ENCODE data around the gene PTPRG. TPM values are rescaled to one million over a fixed set of nuclear protein-coding genes. Genes with fewer than 3 reads are reported as not detected.

The PTPRG gene
- total and polyA plus RNA-seq, 3 experiments from 2014 or later, result not detected

- no peak overlapping the region for H3K27ac ChIP-seq (ENCODE audit: low read depth, low read length)
- no peaks in the 10 kb centered on the region for H3K36me3 ChIP-seq (ENCODE audit: insufficient read depth, low read length)
- no peaks in the 10 kb centered on the region for H3K27me3 ChIP-seq (ENCODE audit: insufficient read depth, low read length, poor library complexity, severe bottlenecking)
- H3K4me1 ChIP-seq (ENCODE audit: insufficient read depth, low read length), result no peaks in the 10 kb centered on the region
- H3K27ac Mint-ChIP-seq, result no peak overlapping the region
- no peak for DNase-seq
- ChIA-PET POLR2A (no interaction called here), CTCF (interaction anchor here (1.4 kb wide), 1 partner anchor 45 kb away, joined by 3 read pairs; no protein-coding TSS in a partner anchor)
- H3K4me3 Mint-ChIP-seq, result no peak overlapping the region
- no peaks in the 10 kb centered on the region for H3K9me3 ChIP-seq (ENCODE audit: low read length)
- no peaks in the 10 kb centered on the region for H3K4me1 Mint-ChIP-seq
- H3K36me3 Mint-ChIP-seq, result no peaks in the 10 kb centered on the region
- H3K9me3 Mint-ChIP-seq, result peaks cover 0 to 11% (median 3%) of the 10 kb centered on the region in 5 donors
- H3K27me3 Mint-ChIP-seq, result no peaks in the 10 kb centered on the region
- no peak overlapping the region for H3K4me3 ChIP-seq (ENCODE audit: low read length)
Measured at GRCh38 chr3:61774279-61774890, 213.0 kb downstream of the PTPRG start.

- Mint-ChIP-seq H3K4me3 (no peak overlapping the region), H3K36me3 (no peaks in the 10 kb centered on the region), H3K27me3 (no peaks in the 10 kb centered on the region), H3K27ac (no peak overlapping the region), H3K4me1 (no peaks in the 10 kb centered on the region), H3K9me3 (peaks cover 0 to 10% (median 6%) of the 10 kb centered on the region in 5 donors)
- H3K9me3 ChIP-seq (ENCODE audit: low read length), result no peaks in the 10 kb centered on the region
- CTCF ChIA-PET, result no interaction called here
- no peaks in the 10 kb centered on the region for H3K36me3 ChIP-seq (ENCODE audit: insufficient read depth, low read length)
- no peak overlapping the region for H3K4me3 ChIP-seq (ENCODE audit: low read length)
- no peaks in the 10 kb centered on the region for H3K27me3 ChIP-seq (ENCODE audit: insufficient read depth, low read length, poor library complexity, severe bottlenecking)
- POLR2A ChIA-PET, result no interaction called here
- H3K4me1 ChIP-seq (ENCODE audit: insufficient read depth, low read length), result no peaks in the 10 kb centered on the region
- no peak for DNase-seq
- H3K27ac ChIP-seq (ENCODE audit: low read depth, low read length), result no peak overlapping the region
Measured at GRCh38 chr3:61776390-61776789, 215.0 kb downstream of the PTPRG start.

- Mint-ChIP-seq H3K27ac (no peak overlapping the region), H3K36me3 (no peaks in the 10 kb centered on the region), H3K27me3 (no peaks in the 10 kb centered on the region), H3K4me1 (no peaks in the 10 kb centered on the region), H3K4me3 (no peak overlapping the region), H3K9me3 (peaks cover 0 to 11% (median 6%) of the 10 kb centered on the region in 5 donors)
- ChIA-PET CTCF (no interaction called here), POLR2A (no interaction called here)
- Histone ChIP-seq H3K27me3 (ENCODE audit: insufficient read depth, low read length, poor library complexity, severe bottlenecking) (no peaks in the 10 kb centered on the region), H3K4me3 (ENCODE audit: low read length) (no peak overlapping the region), H3K9me3 (ENCODE audit: low read length) (no peaks in the 10 kb centered on the region), H3K27ac (ENCODE audit: low read depth, low read length) (no peak overlapping the region), H3K36me3 (ENCODE audit: insufficient read depth, low read length) (no peaks in the 10 kb centered on the region), H3K4me1 (ENCODE audit: insufficient read depth, low read length) (no peaks in the 10 kb centered on the region)
- no peak for DNase-seq
Measured at GRCh38 chr3:61777483-61777882, 216.1 kb downstream of the PTPRG start.

GRCh38 chr3:61778095-61778494 lies 216.7 kb downstream of the PTPRG start:
- ChIA-PET POLR2A (no interaction called here), CTCF (no interaction called here)
- Histone ChIP-seq H3K36me3 (ENCODE audit: insufficient read depth, low read length) (no peaks in the 10 kb centered on the region), H3K4me3 (ENCODE audit: low read length) (no peak overlapping the region), H3K9me3 (ENCODE audit: low read length) (no peaks in the 10 kb centered on the region), H3K27ac (ENCODE audit: low read depth, low read length) (no peak overlapping the region), H3K27me3 (ENCODE audit: insufficient read depth, low read length, poor library complexity, severe bottlenecking) (no peaks in the 10 kb centered on the region), H3K4me1 (ENCODE audit: insufficient read depth, low read length) (no peaks in the 10 kb centered on the region)
- peaks cover 0 to 11% (median 4%) of the 10 kb centered on the region in 5 donors for H3K9me3 Mint-ChIP-seq
- no peak for DNase-seq
- no peaks in the 10 kb centered on the region for H3K36me3 Mint-ChIP-seq
- H3K27me3 Mint-ChIP-seq, result no peaks in the 10 kb centered on the region
- H3K4me3 Mint-ChIP-seq, result no peak overlapping the region
- H3K4me1 Mint-ChIP-seq, result no peaks in the 10 kb centered on the region
- H3K27ac Mint-ChIP-seq, result no peak overlapping the region

GRCh38 chr3:61780016-61780415 lies 218.6 kb downstream of the PTPRG start:
- H3K36me3 Mint-ChIP-seq, result no peaks in the 10 kb centered on the region
- H3K9me3 Mint-ChIP-seq, result peaks cover 0 to 9% (median 7%) of the 10 kb centered on the region in 5 donors
- no peaks in the 10 kb centered on the region for H3K27me3 Mint-ChIP-seq

GRCh38 chr3:61780455-61781228 lies 219.3 kb downstream of the PTPRG start:
- no peak overlapping the region for H3K4me3 Mint-ChIP-seq
- H3K36me3 Mint-ChIP-seq, result no peaks in the 10 kb centered on the region
- no peaks in the 10 kb centered on the region for H3K9me3 ChIP-seq (ENCODE audit: low read length)
- no peaks in the 10 kb centered on the region for H3K27me3 ChIP-seq (ENCODE audit: insufficient read depth, low read length, poor library complexity, severe bottlenecking)
- no peak for DNase-seq
- H3K36me3 ChIP-seq (ENCODE audit: insufficient read depth, low read length), result no peaks in the 10 kb centered on the region
- H3K27me3 Mint-ChIP-seq, result no peaks in the 10 kb centered on the region
- ChIA-PET CTCF (no interaction called here), POLR2A (no interaction called here)
- no peak overlapping the region for H3K27ac Mint-ChIP-seq
- H3K9me3 Mint-ChIP-seq, result peaks cover 0 to 9% (median 7%) of the 10 kb centered on the region in 5 donors
- H3K4me1 Mint-ChIP-seq, result no peaks in the 10 kb centered on the region
- no peaks in the 10 kb centered on the region for H3K4me1 ChIP-seq (ENCODE audit: insufficient read depth, low read length)
- no peak overlapping the region for H3K27ac ChIP-seq (ENCODE audit: low read depth, low read length)
- H3K4me3 ChIP-seq (ENCODE audit: low read length), result no peak overlapping the region

More at GRCh38 chr3:61780016-61780415, 218.6 kb downstream of the PTPRG start:
- DNase-seq, result no peak
- Mint-ChIP-seq H3K27ac (no peak overlapping the region), H3K4me3 (no peak overlapping the region), H3K4me1 (no peaks in the 10 kb centered on the region)
- Histone ChIP-seq H3K4me1 (ENCODE audit: insufficient read depth, low read length) (no peaks in the 10 kb centered on the region), H3K27ac (ENCODE audit: low read depth, low read length) (no peak overlapping the region), H3K4me3 (ENCODE audit: low read length) (no peak overlapping the region), H3K9me3 (ENCODE audit: low read length) (no peaks in the 10 kb centered on the region), H3K27me3 (ENCODE audit: insufficient read depth, low read length, poor library complexity, severe bottlenecking) (no peaks in the 10 kb centered on the region), H3K36me3 (ENCODE audit: insufficient read depth, low read length) (no peaks in the 10 kb centered on the region)
- ChIA-PET POLR2A (no interaction called here), CTCF (no interaction called here)

GRCh38 chr3:61783993-61784718 lies 222.8 kb downstream of the PTPRG start:
- Mint-ChIP-seq H3K27me3 (no peaks in the 10 kb centered on the region), H3K4me1 (no peaks in the 10 kb centered on the region), H3K27ac (no peak overlapping the region), H3K36me3 (no peaks in the 10 kb centered on the region), H3K9me3 (peaks cover 0 to 9% (median 4%) of the 10 kb centered on the region in 5 donors), H3K4me3 (no peak overlapping the region)
- ChIA-PET CTCF (no interaction called here), POLR2A (no interaction called here)
- no peaks in the 10 kb centered on the region for H3K4me1 ChIP-seq (ENCODE audit: insufficient read depth, low read length)
- no peaks in the 10 kb centered on the region for H3K27me3 ChIP-seq (ENCODE audit: insufficient read depth, low read length, poor library complexity, severe bottlenecking)
- no peaks in the 10 kb centered on the region for H3K9me3 ChIP-seq (ENCODE audit: low read length)
- H3K36me3 ChIP-seq (ENCODE audit: insufficient read depth, low read length), result no peaks in the 10 kb centered on the region
- DNase-seq, result no peak
- H3K4me3 ChIP-seq (ENCODE audit: low read length), result no peak overlapping the region
- H3K27ac ChIP-seq (ENCODE audit: low read depth, low read length), result no peak overlapping the region

Measured in CD8-positive, alpha-beta memory T cell (primary cell).